Fibroblast of mammary gland (primary cell): ENCODE results near the gene CHRM5.

Experiments
- DNase-seq: peaks from one replicate; pipeline ENCODE4 v3.0.0-alpha.2; 2010; ENCODE audit warnings: low read depth
- H3K4me3 ChIP-seq: 2 replicates; pipeline ENCODE4 v1.5.1; 2011; ENCODE audit warnings: low read depth, mild to moderate bottlenecking, low read length, moderate library complexity; ENCODE audit not compliant: control insufficient read depth
- CTCF ChIP-seq: conservative IDR thresholded peaks from 2 replicates; pipeline ENCODE4 v1.5.1; 2011; ENCODE audit warnings: low read depth, low read length, inconsistent platforms; ENCODE audit not compliant: control insufficient read depth, insufficient read depth

Gene CHRM5

GRCh38 chr15:34038023-34038870 is 70.0 kb downstream of the CHRM5 start:
- peak; percentile 71 for DNase-seq
- no peak for TF ChIP-seq CTCF
- peak overlapping the region; percentile 90 for H3K4me3 ChIP-seq

GRCh38 chr15:34038871-34039789 is 70.8 kb downstream of the CHRM5 start, which contains the start of gene AVEN:
AVEN (minus strand) TSS chr15:34039204; CDS start chr15:34039046, 158 bp downstream.
- no peak for TF ChIP-seq CTCF
- H3K4me3 ChIP-seq = peak within 1 kb of the TSS; percentile 90
- peak; percentile 36 for DNase-seq

- H3K4me3 ChIP-seq = no peak overlapping the region
- no peak for TF ChIP-seq CTCF
- no peak for DNase-seq
Observed at GRCh38 chr15:34039790-34040113, 71.5 kb downstream of the CHRM5 start.

GRCh38 chr15:34043391-34043790 is 75.1 kb downstream of the CHRM5 start:
- no peak overlapping the region for H3K4me3 ChIP-seq
- TF ChIP-seq CTCF = no peak
- DNase-seq = no peak

GRCh38 chr15:34043813-34044212 is 75.5 kb downstream of the CHRM5 start:
- H3K4me3 ChIP-seq = no peak overlapping the region
- no peak for DNase-seq
- TF ChIP-seq CTCF = no peak

GRCh38 chr15:34046471-34047145 is 78.3 kb downstream of the CHRM5 start:
- no peak for DNase-seq
- no peak for TF ChIP-seq CTCF
- no peak overlapping the region for H3K4me3 ChIP-seq
